ENCODE results near the gene SMAP2.

GRCh38 chr1:40390857-40391256 is 17.3 kb downstream of the SMAP2 start:
- no peak for TF ChIP-seq POLR2AphosphoS5 (IDR thresholded peaks at IDR 0.05; ENCODE audit: borderline replicate concordance, low read depth, low read length)
- TF ChIP-seq EZH2 (IDR thresholded peaks at IDR 0.05), result no peak
